H4 (cell line): ENCODE measurements around the gene CD8B. TPM values are rescaled to one million over a fixed set of nuclear protein-coding genes. Genes with fewer than 3 reads are reported as not detected.

ENCODE experiments used
- DNase-seq: peaks from one replicate; pipeline ENCODE4 v3.0.0-alpha.2; 2015; ENCODE audit warnings: low spot score
- total RNA-seq: library from RNA; depleted of rRNA; stranded (reverse); fragments of >200 nt; shearing (Covaris generic); gene quantifications from 2 replicates; pipeline ENCODE4 v1.2.3, GENCODE V29; 2014

Gene CD8B
- total RNA-seq, 1 experiment from 2014 or later = not detected

DNA sequence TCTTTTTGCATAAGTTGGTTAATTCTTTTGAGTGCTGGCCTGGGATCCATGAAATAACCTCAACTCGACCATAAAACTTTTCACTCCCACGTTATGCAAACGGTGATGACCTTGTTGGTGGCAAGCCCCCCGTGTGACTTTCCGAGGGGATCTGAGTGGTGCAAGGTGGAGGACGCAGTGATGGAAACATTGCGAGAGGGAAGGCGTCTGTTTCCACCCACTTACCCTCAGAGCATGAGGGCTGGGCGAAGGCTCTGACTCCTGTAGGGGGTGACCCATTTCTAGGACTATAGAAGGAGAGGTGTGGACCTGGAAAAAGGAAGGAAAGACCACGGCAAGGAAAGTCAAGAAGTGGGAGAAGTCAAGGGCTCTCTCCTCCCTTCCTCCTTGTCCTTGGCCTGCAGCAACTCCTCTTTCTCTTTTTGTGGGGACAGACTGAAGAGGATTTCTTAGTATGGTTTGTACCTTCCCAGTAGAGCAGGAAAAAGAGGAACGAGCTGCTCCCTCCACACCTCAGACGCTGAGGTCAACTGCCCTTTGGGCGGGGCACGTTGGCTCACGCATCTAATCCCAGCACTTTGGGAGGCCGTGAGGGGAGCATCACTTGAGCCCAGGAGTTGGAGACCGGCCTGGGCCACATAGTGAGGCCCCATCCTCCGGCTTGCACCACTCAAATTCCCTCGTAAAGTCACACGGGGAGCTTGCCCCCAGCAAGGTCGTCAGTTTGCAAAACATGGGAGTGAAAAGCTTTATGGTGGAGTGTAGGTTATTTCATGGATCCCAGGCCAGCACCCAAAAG lies 55.4 kb downstream of the CD8B start:
- no peak for DNase-seq

DNA sequence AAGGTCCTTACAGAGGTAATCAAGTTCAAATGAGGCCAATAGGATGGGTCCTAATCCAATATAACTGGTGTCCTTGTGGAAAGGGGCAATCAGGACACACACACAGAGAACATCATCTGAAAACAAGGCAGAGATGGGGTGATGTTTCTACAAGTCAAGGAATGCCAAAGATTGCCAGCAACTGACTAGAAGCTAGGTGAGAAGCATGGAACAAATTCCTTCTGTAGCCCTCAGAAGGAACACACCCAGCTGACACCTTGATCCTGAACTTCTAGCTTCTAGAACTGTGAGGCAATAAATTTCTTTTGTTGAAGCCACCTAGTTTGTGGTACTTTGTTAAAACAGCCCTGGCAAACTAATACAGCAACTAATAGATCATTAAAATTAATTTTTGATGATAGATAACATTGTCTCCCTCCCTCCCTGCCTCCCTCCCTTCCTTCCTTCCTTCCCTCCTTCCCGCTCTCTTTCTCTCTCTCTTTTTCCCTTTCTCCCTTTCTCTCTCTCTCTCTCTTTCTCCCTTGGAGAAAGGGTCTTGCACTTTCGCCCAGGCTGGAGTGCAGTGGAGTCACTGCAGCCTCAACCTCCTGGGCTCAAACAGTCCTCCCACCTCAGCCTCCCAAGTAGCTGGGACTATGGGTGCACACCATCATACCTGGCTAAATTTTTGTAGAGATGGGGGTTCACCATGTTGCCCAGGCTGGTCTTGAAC lies 60.7 kb downstream of the CD8B start:
- no peak for DNase-seq

DNA sequence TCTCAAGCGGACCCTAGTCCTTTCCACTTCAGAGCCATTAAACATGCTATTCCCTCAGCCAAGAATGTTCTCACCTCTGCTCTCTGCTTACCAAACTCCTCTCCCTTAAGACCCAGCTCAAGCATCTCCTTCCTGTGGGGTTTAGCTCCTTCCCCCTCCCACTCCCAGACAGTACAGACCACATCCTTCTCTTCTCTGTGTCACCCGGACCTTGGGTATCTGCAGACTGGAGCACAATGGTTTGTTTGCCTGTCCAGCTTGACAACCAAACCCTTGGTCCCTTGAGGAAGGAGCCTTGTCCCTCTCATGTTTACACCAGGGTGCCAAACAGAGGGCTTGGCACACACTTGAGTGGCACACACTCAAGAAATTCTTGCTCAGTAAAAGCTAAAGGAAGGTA lies 66.8 kb downstream of the CD8B start:
- DNase-seq = no peak

DNA sequence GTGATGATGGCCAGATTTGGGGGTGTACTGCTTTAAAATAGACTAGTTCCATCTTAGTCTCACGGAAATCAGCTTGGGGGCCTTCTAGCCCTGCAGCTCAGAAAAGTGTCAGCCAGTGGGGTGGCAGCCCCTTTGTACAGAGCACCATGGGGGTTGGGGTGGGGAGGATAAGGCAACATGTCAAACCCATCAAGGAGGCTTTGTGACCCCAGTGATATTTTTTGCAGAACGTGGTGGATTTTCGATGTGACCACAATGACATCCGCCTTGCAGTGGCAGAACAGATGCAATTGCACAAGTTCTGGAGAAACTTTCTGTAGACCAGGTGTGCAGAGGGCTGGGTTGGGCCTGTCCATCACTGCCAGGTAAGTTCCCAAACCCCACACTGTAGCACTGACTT lies 67.9 kb downstream of the CD8B start:
- no peak for DNase-seq

DNA sequence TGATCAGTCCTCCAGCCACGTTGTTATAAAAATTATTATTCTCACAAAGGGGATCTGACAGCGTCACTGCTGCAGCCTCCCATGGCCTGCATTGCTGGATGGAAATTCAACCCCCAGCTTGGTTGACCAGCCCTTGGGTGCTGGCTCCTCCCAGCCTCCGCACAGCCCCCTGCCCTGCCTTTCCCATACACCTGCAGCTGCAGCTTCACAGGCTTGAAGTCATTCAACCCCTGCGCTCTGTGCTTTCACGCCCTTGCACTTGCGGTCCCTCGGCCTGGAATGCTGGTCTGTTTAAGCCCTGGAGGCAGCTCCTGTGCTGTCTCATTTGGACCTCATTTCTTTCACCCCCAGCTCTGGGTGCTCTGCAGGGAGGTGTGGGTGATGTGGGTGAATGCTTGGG lies 70.1 kb downstream of the CD8B start:
- no peak for DNase-seq

DNA sequence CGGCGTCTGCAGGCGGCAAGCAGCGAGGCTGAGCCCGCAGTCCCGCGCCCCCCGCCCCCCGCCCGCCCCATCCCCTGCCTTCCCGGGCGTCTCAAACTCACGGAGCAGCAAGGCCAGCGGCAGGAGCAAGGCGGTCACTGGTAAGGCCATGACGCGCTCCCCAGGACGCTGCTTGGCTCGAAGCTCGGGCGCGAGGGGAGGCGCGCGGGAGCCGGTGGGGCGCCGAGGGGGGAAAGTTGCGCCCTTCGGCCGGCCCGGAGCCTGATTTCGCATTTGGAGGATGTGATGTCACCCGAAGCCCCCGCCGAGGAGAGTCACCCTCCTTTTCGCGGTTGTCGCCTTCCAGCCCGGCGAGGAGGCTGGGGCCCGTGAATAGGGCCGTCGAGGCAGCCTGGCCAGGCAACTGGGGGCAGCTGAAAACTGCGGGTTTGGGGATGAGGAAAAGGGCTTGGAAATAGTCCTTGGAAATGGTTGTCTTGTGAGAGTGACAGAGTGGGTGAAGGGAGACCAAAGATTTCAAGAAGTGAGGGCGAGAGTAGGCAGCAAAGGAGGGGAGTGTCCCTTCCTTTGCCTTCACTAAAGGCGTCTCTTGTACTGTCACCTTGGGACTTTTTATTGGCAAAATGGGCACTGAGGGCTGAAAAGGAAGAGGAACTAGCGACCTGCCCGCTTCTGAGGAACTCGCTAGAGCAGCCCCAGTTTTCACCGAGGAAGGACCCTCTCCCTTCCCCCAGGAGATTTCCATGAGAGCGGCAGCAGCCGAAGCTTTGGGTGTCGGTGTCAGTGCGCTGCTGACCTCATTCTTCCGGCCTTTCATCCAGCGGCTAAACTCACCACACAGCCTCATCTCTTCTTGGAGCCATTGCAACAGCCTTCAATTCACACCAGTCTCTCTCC lies 70.8 kb downstream of the CD8B start, which contains the start of gene CD8A:
TSS of gene CD8A (minus strand) at position 238 of the 897 bp plus-strand sequence. CDS start at position 150, 88 bp downstream.
- no peak for DNase-seq

DNA sequence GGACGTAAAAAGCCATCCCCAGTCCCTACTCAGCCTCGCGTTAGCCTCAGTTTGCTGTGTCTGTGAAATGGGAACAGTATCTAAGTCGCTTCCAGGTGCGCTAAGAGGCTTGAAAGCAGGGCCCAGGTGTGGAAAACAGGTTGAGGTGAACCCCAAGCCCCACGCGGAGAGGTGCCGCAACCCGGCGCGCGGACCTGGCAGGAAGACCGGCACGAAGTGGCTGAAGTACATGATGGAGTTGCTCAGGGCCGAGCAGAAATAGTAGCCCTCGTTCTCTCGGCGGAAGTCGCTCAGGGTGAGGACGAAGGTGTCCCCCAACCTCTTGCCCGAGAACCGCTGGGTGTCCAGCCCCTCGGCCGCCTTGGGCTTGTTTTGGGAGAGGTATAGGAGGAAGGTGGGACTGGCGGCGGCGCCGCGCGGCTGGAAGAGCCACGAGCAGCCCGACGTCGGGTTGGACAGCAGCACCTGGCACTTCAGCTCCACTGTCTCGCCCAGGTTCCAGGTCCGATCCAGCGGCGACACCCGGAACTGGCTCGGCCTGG lies 71.5 kb downstream of the CD8B start:
- no peak for DNase-seq

DNA sequence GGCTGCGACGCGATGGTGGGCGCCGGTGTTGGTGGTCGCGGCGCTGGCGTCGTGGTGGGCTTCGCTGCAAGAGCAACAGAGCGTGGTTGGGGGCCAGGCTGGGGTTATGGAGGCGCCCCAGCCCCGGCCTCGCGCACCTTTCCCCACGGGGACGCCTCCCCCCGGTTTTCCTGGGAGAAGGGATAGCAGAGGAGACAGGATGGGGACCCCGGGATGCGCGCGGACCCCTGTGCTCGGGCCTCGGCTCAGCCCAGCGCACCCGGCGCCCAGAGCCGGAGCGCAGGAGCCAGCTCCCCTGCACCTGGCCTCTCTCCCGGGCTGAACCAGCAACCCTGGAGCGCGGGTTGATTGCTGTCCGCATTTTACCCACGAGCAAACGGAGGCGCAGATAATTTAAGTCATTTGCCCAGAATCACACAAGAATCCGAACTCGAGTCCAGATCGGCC lies 72.0 kb downstream of the CD8B start:
- no peak for DNase-seq

DNA sequence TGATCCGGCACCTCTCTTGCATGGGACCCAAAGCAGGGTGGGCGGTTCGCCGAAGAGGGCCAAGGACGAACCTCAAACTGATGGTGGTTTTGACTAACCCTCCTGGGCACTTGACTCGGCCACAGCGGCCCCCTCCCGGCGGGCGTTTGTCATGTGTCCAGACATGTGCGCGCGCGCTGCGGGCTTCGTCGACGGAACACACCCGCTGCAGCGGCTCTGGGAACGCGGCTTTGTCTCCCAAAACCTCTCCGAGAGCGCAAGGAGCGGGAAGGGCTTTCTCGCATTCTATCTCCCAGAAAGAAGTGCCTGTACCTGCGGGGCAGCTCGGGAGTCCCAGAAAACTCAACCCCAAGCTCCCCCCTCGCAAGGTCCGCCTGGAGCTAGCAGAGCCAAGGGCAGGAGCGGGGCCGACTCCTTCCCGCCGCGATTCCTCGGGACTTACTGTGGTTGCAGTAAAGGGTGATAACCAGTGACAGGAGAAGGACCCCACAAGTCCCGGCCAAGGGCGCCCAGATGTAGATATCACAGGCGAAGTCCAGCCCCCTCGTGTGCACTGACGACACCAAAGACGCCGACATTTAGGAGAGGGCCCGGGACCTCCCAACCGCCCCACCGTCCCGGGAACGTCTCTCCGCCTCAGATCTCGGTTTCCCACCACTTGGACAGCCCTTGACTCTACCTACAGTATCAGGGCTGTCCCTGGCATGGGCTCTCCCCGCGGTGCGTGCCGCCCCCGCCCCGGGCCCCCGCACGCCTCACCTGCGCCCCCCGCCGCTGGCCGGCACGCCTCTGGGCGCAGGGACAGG lies 72.6 kb downstream of the CD8B start:
- no peak for DNase-seq

DNA sequence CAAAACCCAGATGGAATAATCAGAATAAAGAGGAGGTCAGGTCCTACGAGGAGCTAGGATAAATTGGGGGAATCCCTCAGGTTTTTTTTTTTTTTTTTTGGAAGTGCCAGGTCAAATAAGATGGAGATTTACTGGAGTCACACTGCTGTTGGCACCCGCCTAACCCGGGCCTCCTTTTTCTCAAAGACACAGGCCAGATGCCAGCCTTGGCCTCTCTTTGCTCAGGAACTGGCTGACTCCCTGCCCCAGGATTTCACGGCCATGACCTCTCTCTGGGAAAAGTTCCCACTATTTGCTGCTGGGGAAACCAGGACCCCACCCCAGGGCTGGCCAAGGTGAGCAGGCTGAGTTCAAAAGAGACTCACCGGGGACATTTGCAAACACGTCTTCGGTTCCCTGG lies 73.5 kb downstream of the CD8B start:
- no peak for DNase-seq

DNA sequence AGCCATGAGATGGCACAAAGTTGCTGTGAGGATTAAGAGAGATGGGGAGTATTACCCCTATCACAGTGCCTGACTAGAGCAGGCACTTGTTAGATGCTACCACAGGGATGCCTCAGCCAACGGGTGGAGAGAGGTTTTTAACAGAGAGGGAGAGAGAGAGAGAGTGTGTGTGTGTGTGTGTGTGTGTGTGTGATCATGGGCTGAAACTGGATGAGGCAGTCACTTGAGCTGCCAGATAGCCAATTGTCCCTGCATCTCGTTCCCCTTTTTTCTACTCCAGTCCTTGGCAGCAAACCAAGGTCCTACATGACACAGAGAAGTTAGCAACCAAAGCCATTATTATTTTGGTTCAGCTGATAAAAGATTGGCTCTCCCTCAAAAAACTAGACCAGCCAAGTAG lies 74.0 kb downstream of the CD8B start:
- peak; percentile 32 for DNase-seq

DNA sequence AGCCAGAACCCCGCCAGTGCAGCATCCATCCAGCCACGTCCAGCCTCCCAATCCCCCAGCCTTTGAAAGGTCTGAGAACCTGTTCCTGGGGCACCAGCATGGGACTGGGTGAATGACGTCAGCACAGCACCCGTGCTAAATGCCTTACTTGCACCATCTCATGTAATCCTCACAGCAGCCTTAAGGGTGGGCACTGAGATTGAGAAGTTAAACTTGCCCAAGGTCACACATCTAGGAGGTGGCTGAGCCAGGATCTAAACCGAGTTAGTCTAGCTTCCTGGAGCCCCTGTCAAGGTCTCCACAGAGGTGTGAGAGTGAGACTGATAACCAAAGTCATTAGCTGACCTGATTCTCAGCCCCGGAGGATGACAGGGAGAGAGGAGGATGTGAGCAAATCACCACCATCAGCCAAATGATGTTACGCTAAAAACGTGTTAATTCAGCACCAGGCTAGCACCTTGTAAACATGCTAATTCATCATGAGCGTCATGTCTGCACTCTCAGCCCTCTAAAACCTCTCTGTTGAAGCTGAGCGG lies 75.6 kb downstream of the CD8B start:
- no peak for DNase-seq

DNA sequence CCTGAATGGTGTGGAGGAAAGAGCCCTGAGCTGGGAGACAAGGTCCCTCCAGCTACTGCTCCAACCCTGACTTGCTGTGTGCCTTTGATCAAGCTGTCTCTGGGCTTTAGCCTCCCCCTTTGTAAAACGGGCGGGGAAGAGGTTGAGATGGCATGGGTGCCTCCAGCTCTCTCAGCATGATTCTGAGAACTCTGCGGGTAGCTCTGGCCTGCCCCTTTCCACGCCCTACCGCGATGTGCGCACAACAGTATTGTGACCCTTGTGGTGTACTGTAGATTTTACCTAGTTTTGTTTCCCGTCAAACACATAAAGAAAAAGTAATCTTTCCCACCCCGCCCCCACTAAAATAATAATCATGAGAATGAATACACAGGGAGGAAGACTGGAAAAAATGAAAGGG lies 76.2 kb downstream of the CD8B start:
- no peak for DNase-seq

DNA sequence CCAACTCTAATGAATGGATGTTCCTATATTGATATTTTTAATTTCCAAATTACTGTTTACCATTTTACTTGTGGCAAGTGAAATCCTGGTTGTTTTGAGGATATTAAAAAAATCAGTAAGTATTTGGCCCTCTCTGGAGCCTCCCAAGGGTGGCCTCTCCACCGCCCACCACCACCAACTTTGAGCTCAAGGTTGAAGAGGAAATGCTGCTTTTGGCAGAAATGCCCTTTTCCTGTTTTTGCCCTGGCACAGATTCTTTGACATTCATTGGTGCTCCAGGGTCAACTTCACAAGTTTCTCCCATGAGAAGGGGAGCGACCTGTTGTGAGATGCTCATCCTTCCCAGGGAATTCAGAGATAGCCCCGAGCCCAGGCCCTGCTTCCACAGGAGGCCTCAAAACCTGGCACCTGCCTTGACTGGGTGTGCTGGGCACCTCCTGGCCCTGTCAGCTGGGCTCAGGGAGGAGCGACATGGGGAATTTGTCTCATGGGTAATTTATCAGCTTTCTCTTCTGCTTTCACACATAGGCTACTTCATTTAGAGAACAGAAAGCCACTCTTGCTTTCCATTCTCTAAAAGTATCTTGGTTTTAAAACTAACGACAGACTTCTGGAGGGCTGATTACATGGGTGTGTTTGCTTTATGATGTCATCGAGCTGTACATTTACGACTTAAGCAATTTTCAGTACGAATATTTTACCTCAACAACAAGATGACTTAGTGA lies 77.9 kb downstream of the CD8B start:
- no peak for DNase-seq

DNA sequence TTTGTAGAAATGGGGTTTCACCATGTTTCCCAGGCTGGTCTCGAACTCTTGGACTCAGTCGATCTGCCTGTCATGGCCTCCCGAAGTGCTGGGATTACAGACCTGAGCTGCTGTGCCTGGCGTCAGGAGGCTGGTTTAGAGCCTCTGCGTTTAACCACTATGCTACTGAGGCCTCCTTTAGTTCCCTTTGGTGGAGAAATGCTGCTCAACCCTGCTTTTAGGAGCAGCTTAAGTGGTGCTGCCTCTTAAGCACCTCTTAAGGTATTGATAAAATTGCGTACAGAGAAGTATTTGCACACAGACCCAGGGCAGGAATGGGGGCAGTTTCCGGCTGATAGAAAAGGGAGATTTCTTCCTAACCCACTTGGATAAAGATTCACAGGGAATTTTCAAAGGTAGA lies 78.9 kb downstream of the CD8B start:
- no peak for DNase-seq

DNA sequence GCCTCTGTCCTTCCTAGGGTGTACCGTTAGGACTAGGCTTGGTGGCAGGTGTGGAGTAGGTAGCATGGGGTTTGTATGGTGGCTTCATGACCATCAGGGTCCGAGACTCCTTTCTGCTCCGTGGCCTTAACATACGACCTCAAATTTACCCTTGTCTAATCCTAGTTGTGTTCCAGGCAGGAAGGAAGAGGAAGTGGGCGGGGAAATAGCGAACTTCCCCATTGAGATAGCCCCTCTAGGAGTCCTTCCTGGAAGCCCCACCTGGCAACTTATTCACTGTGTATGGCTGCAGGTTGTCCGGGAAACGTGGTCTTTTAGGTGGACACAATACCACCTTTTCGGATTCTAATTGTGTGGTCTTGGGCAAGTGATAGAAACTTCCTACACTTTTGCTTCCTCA lies 80.3 kb downstream of the CD8B start:
- no peak for DNase-seq

DNA sequence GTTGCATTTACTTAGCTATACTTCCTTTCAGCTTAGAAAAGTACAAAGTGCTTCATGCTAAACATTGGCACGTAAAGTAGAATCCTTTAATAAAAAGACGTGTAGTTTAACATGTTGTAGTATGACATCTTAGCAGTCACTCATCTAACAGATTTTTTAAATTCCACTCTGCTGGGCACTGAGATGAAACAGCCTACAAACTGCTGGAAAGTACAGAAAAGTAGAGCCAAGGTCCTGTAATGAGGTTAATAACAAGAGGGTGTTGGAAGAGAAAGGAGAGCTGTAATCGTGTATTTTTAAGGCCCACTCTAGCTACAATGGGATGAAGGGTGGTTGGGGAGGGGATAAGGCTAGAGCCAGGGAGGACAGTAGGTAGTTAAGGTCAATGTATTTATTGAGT lies 81.7 kb downstream of the CD8B start:
- no peak for DNase-seq

DNA sequence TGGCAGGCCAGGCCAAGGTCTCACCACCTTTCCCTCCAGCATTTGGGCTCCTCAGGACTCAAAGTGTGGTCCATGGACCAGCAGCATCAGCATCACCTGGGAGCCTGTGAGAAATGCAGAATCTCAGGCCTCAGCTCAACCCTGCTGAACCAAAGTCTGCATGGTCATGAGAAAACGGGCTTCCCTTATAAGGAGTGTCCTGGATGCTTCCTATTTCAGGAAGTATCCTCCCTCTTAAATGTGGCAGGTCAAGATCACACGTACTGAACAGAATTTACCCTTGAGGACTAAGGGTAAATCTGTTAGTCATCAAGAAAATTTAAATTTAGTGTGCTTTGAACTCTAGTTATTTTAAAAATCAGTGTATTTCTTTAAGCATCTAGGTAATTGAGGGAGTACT lies 82.7 kb downstream of the CD8B start:
- DNase-seq = no peak

DNA sequence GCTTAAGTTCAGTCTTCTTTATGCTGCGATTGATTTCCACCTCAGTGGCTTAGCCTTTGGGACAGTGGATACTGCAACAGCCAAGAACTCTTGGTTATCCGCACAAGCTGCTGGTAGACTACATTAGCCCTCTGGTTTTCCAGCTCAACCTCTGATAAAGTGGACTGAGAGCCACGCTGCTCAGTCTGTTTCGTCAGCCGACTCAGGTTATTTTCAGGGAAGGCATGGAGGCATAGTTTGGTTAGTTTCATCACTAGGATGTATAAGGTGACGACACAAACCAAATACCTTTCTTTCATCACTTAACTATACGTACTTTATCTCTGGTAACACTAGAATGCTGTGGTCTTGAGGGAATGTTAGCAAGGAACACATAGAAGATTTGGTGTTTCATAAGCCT lies 85.2 kb downstream of the CD8B start:
- DNase-seq = no peak

DNA sequence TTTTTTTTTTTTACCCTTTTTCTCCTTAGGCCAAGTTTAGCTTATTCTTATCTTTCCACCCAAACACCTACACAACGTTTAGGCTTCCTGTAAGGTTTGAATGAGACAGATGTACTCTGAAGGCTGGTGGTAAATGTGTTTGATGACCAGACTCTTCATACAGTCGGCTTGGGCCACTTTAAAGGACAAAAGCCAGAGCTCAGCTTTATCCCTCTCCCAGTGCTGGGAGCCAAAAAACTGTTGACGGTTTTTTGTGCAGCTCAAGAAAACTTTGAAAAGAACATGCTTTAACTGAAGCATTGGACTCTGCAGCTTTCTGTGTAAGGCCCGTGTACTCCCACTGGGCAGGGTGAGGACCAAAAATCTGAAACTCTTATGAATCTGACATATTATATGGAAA lies 86.3 kb downstream of the CD8B start:
- no peak for DNase-seq
